OCI-LY7 (cell line): Measurements from ENCODE around the gene BTBD9. TPM values are rescaled to one million over a fixed set of nuclear protein-coding genes. Genes with fewer than 3 reads are reported as not detected.

Source experiments
- BruUV-seq: library from RNA; stranded (reverse); fragments of 400-500 nt; replicated peaks from 2 replicates; lab custom pipeline; 2021; lab: Mats Ljungman, UMichigan
- CTCF ChIA-PET: fragments of 300-600 bp; sonication (Branson Sonifier 250); formaldehyde crosslinking; loops from one replicate; lab custom pipeline; 2022; ENCODE audit warnings: antibody characterized with exemption; ENCODE audit not compliant: unreplicated experiment; lab: Charles Lee
- POLR2A ChIA-PET: fragments of 300-600 bp; sonication (Branson Sonifier 250); formaldehyde crosslinking; loops from one replicate; lab custom pipeline; 2022; ENCODE audit warnings: antibody characterized with exemption; lab: Charles Lee
- DNase-seq: peaks from one replicate; pipeline ENCODE4 v3.0.0-alpha.2; 2015; ENCODE audit warnings: low spot score
- H2AFZ ChIP-seq: fragments of 200-600 bp; sonication (generic), shearing (Covaris generic); 2 replicates; pipeline ENCODE4 v1.6.1; 2014; ENCODE audit warnings: mild to moderate bottlenecking, antibody characterized with exemption, low read length, moderate library complexity
- H3K27ac ChIP-seq: fragments of 200-600 bp; sonication (generic); 2 replicates; pipeline ENCODE4 v1.5.1; 2014; ENCODE audit warnings: mixed run types, low read depth, mild to moderate bottlenecking, moderate library complexity, low read length, inconsistent platforms; ENCODE audit not compliant: poor library complexity, severe bottlenecking
- H3K36me3 ChIP-seq: fragments of 200-600 bp; sonication (generic); 2 replicates; pipeline ENCODE4 v1.6.1; 2014; ENCODE audit warnings: mild to moderate bottlenecking, antibody characterized with exemption, low read length, moderate library complexity, mixed read lengths; ENCODE audit not compliant: insufficient read depth
- H3K4me1 ChIP-seq: fragments of 200-600 bp; sonication (generic); 2 replicates; pipeline ENCODE4 v1.5.1; 2014; ENCODE audit warnings: mild to moderate bottlenecking, low read length; ENCODE audit not compliant: insufficient read depth, poor library complexity, severe bottlenecking
- H3K4me2 ChIP-seq: fragments of 200-600 bp; sonication (generic); 2 replicates; pipeline ENCODE4 v1.6.1; 2014; ENCODE audit warnings: mild to moderate bottlenecking, low read length
- H3K4me3 ChIP-seq: fragments of 200-600 bp; sonication (generic); 2 replicates; pipeline ENCODE4 v1.5.1; 2014; ENCODE audit warnings: mild to moderate bottlenecking, low read depth, low read length; ENCODE audit not compliant: poor library complexity, severe bottlenecking
- H3K79me2 ChIP-seq: fragments of 200-600 bp; sonication (generic); 2 replicates; pipeline ENCODE4 v1.6.1; 2016; ENCODE audit warnings: low read depth, mild to moderate bottlenecking, low read length, moderate library complexity, mixed read lengths; ENCODE audit not compliant: insufficient read depth
- H3K9me2 ChIP-seq: fragments of 200-600 bp; sonication (generic); 2 replicates; pipeline ENCODE4 v1.6.1; 2016; ENCODE audit warnings: mild to moderate bottlenecking, low read length, mixed read lengths; ENCODE audit not compliant: insufficient read depth
- H3K9me3 ChIP-seq: fragments of 200-600 bp; sonication (generic); 2 replicates; pipeline ENCODE4 v1.6.1; 2014; ENCODE audit warnings: mild to moderate bottlenecking, mixed run types, low read length, mixed read lengths
- H4K20me1 ChIP-seq: fragments of 200-600 bp; sonication (generic); 2 replicates; pipeline ENCODE4 v1.6.1; 2014; ENCODE audit warnings: mild to moderate bottlenecking, antibody characterized with exemption, low read length, moderate library complexity, mixed read lengths; ENCODE audit not compliant: insufficient read depth
- EZH2phosphoT487 ChIP-seq: fragments of 200-600 bp; sonication (generic); IDR thresholded peaks from 2 replicates; pipeline ENCODE4 v1.6.1; 2018; ENCODE audit warnings: low read depth, borderline replicate concordance, mild to moderate bottlenecking, mixed run types, antibody characterized with exemption, low read length, moderate library complexity, mixed read lengths
- intact Hi-C: fragments of 100-400 bp; cut with micrococcal nuclease; formaldehyde crosslinking; loops from one replicate; pipeline ENCODE4 v1.10.0; 2022; ENCODE audit not compliant: unreplicated experiment
- total RNA-seq, 2 experiments: library from RNA; depleted of rRNA in 1 of 2; stranded (reverse); fragments of >200 nt in 1 of 2; shearing (Covaris generic) in 1 of 2; gene quantifications; 2 replicates each; pipeline ENCODE4 v1.2.3, GENCODE V29; 2014 to 2022
- TF ChIP-seq, protein P1 (sequence below): fragments of 200-600 bp; sonication (generic); conservative IDR thresholded peaks from 2 replicates; pipeline ENCODE4 v1.5.1; 2014; ENCODE audit warnings: mild to moderate bottlenecking, antibody characterized with exemption, low read length, moderate library complexity, mixed read lengths

BTBD9 gene
- total RNA-seq, 2 experiments from 2014 or later: 5.9 to 7.3 TPM

- no peak for DNase-seq
- TF ChIP-seq, protein P1, sequence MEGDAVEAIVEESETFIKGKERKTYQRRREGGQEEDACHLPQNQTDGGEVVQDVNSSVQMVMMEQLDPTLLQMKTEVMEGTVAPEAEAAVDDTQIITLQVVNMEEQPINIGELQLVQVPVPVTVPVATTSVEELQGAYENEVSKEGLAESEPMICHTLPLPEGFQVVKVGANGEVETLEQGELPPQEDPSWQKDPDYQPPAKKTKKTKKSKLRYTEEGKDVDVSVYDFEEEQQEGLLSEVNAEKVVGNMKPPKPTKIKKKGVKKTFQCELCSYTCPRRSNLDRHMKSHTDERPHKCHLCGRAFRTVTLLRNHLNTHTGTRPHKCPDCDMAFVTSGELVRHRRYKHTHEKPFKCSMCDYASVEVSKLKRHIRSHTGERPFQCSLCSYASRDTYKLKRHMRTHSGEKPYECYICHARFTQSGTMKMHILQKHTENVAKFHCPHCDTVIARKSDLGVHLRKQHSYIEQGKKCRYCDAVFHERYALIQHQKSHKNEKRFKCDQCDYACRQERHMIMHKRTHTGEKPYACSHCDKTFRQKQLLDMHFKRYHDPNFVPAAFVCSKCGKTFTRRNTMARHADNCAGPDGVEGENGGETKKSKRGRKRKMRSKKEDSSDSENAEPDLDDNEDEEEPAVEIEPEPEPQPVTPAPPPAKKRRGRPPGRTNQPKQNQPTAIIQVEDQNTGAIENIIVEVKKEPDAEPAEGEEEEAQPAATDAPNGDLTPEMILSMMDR: no peak
- TF ChIP-seq EZH2phosphoT487: no peak
- no peaks in the 10 kb centered on the region for H3K9me3 ChIP-seq
- H3K4me3 ChIP-seq: no peak overlapping the region
- peaks cover 19% of the 10 kb centered on the region for H4K20me1 ChIP-seq
- H3K36me3 ChIP-seq: peaks cover 74% of the 10 kb centered on the region
- H2AFZ ChIP-seq: no peak overlapping the region
- no peak overlapping the region for H3K27ac ChIP-seq
- H3K4me2 ChIP-seq: no peak overlapping the region
- intact Hi-C loops: no loop called here
- no peaks in the 10 kb centered on the region for H3K9me2 ChIP-seq
- POLR2A ChIA-PET: interaction anchor here (1.1 kb wide), 1 partner anchor 19 kb away, joined by 5 read pairs; no protein-coding TSS in a partner anchor
- BruUV-seq: no TSS peak
- CTCF ChIA-PET: no interaction called here
- peaks cover 25% of the 10 kb centered on the region; the same call in 1 of the 2 replicates for H3K79me2 ChIP-seq
- peaks cover 9% of the 10 kb centered on the region for H3K4me1 ChIP-seq
Measured at GRCh38 chr6:38684904-38685303, 45.2 kb upstream of the BTBD9 start.

DNA sequence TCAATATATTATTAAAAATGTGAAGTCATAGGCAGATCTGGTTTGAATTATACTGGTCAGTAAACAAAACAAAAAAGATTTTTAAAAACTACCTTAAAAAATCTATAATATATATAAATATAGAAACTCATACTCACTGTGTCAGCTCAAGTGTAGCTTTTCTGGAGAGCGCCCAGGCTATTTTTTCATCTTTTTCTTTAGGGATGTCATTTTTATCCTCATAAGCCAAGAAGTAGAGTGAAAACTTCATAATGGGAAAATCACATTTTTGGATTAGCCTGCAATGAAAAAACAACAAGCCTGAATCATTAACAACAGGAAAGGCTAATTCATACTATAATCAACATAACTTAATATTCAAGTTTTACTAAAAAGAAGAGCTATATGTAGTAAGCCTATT, 44.5 kb upstream of the BTBD9 start:
- Histone ChIP-seq H3K4me3 (no peak overlapping the region), H2AFZ (no peak overlapping the region), H3K36me3 (peaks cover 77% of the 10 kb centered on the region), H4K20me1 (peaks cover 19% of the 10 kb centered on the region), H3K4me1 (peaks cover 9% of the 10 kb centered on the region), H3K27ac (no peak overlapping the region), H3K79me2 (peaks cover 25% of the 10 kb centered on the region; the same call in 1 of the 2 replicates), H3K9me3 (no peaks in the 10 kb centered on the region), H3K4me2 (no peak overlapping the region), H3K9me2 (no peaks in the 10 kb centered on the region)
- TF ChIP-seq EZH2phosphoT487: no peak
- TF ChIP-seq, protein P1: no peak
- BruUV-seq: no TSS peak
- ChIA-PET POLR2A (interaction anchor here (1.1 kb wide), 1 partner anchor 19 kb away, joined by 5 read pairs; no protein-coding TSS in a partner anchor), CTCF (no interaction called here)
- DNase-seq: no peak
- intact Hi-C loops: no loop called here

DNA sequence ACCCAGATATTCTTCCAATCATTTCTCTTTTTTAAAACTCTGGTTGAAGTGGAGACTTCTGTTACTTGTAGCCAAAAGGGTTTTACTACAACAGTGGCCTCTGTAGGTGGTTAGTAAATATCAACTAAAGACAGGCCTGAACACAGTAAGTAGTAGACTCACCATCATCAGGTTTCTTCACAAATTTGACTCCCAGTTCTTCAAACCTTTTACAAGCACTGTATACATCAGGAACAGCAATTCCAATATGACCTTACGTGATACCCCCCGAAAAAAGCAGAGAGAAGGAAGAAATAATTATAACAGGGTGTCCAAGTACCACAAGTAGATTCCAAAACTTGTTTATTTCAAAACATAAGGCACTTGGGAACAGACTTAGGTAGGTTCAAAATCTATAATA, 42.1 kb upstream of the BTBD9 start:
- peaks cover 87% of the 10 kb centered on the region for H3K36me3 ChIP-seq
- H3K9me2 ChIP-seq: no peaks in the 10 kb centered on the region
- no peak overlapping the region for H2AFZ ChIP-seq
- H4K20me1 ChIP-seq: peaks cover 5% of the 10 kb centered on the region
- H3K27ac ChIP-seq: no peak overlapping the region
- BruUV-seq: no TSS peak
- intact Hi-C loops: no loop called here
- no peak overlapping the region for H3K4me2 ChIP-seq
- H3K4me3 ChIP-seq: no peak overlapping the region
- TF ChIP-seq EZH2phosphoT487: no peak
- TF ChIP-seq, protein P1: no peak
- DNase-seq: no peak
- no peaks in the 10 kb centered on the region for H3K9me3 ChIP-seq
- peaks cover 6% of the 10 kb centered on the region; the same call in 1 of the 2 replicates for H3K79me2 ChIP-seq
- peaks cover 6% of the 10 kb centered on the region for H3K4me1 ChIP-seq
- ChIA-PET CTCF (no interaction called here), POLR2A (no interaction called here)
